Activated CD4-positive, alpha-beta T cell treated with anti-CD3 and anti-CD28 coated beads, Interleukin-2, amount 10 ng/mL, durations not matched to agents 7 days and 5 days (primary cell): ENCODE measurements around the gene RECQL5. TPM values are rescaled to one million over a fixed set of nuclear protein-coding genes. Genes with fewer than 3 reads are reported as not detected.
A peak's percentile ranks its signal among the peaks of the same experiment; 100 is the strongest.

ENCODE experiments used
- CTCF ChIA-PET: fragments of 350-600 bp; sonication (Branson Sonifier 250); formaldehyde crosslinking; loops from one replicate; lab custom pipeline; 2021; ENCODE audit warnings: antibody characterized with exemption; lab: Charles Lee
- POLR2A ChIA-PET: fragments of 350-600 bp; sonication (Branson Sonifier 250); formaldehyde crosslinking; loops from one replicate; lab custom pipeline; 2021; ENCODE audit warnings: antibody characterized with exemption; lab: Charles Lee
- DNase-seq: peaks from one replicate; pipeline ENCODE4 v3.0.0-alpha.2; 2020
- H3K27ac Mint-ChIP-seq: one replicate; pipeline ENCODE4 v1.8.0; 2021; ENCODE audit warnings: mild to moderate bottlenecking, moderate library complexity, mixed read lengths
- H3K27me3 Mint-ChIP-seq: one replicate; pipeline ENCODE4 v1.8.0; 2021; ENCODE audit warnings: mixed read lengths
- H3K36me3 Mint-ChIP-seq: one replicate; pipeline ENCODE4 v1.8.0; 2021; ENCODE audit warnings: low read depth, mixed read lengths
- H3K4me1 Mint-ChIP-seq: one replicate; pipeline ENCODE4 v1.8.0; 2021; ENCODE audit warnings: mixed read lengths
- H3K4me3 Mint-ChIP-seq: one replicate; pipeline ENCODE4 v1.8.0; 2021; ENCODE audit warnings: mild to moderate bottlenecking, moderate library complexity, mixed read lengths
- H3K9me3 Mint-ChIP-seq: one replicate; pipeline ENCODE4 v1.8.0; 2021; ENCODE audit warnings: mixed read lengths
- total RNA-seq, 2 experiments: library from RNA; stranded (reverse); gene quantifications; one replicate each; pipeline ENCODE4 v1.2.3, GENCODE V29; 2021

RECQL5 gene
- total RNA-seq, 2 experiments from 2014 or later, result 44.7 to 47.1 TPM

DNA sequence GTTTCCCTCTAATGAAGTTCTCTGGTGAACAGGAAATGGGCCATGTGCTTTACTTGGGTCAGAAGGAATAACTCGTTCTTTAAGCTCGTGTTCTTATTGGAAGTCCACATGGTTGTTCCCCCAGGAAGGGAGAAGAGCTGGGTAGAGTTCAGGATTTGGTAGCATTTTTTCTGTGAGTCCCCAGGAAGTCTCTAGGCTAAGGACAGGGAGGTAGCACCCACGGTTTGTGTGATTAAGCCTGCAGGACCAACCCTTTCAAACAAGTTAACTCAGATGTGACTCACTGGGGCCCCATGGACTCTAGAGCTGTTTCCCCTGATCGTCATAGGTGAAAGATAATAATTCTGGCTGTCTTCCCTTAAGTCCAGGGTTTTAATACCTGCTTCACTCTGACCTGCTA is 16.6 kb upstream of the RECQL5 start:
- Mint-ChIP-seq H3K27me3 (no peaks in the 10 kb centered on the region), H3K36me3 (peaks cover 4% of the 10 kb centered on the region), H3K27ac (no peak overlapping the region), H3K9me3 (no peaks in the 10 kb centered on the region), H3K4me1 (peaks cover 28% of the 10 kb centered on the region), H3K4me3 (no peak overlapping the region)
- DNase-seq, result no peak
- ChIA-PET POLR2A (interaction anchor here (0.6 kb wide), 1 partner anchor 192 kb away, joined by 6 read pairs; no protein-coding TSS in a partner anchor), CTCF (interaction anchor here (0.8 to 6.3 kb wide), 7 partner anchors 9 to 70 kb away, joined by 3 to 33 read pairs (median 4); partner anchors contain the start of gene SMIM5)

DNA sequence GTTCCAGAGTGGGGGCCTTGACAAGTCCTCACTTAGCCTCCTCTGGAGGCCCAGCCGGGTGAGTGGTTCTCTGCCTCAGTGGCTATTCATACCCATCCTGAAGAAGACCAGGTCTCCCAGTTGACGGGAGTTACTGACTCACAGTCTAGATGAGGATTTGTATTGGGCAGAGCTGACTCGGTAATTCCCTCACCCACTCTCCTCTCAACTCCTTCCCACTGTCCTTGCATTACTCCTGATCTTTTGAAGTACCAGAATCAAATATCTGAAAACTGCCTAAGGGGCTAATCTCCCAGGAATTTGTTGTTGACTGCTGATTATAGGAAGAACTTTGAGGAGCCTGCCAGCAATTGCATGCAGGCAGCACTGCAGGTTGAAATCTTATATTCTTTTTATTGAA is 14.3 kb upstream of the RECQL5 start:
- H3K4me1 Mint-ChIP-seq, result peaks cover 12% of the 10 kb centered on the region
- H3K9me3 Mint-ChIP-seq, result no peaks in the 10 kb centered on the region
- no peaks in the 10 kb centered on the region for H3K27me3 Mint-ChIP-seq
- H3K4me3 Mint-ChIP-seq, result no peak overlapping the region
- CTCF ChIA-PET, result interaction anchor here (1.9 to 6.3 kb wide), 2 partner anchors 68 to 72 kb away, joined by 4 to 33 read pairs; no protein-coding TSS in a partner anchor
- no peak overlapping the region for H3K27ac Mint-ChIP-seq
- peaks cover 3% of the 10 kb centered on the region for H3K36me3 Mint-ChIP-seq
- POLR2A ChIA-PET, result interaction anchor here (0.6 kb wide), 1 partner anchor 382 kb away, joined by 3 read pairs; no protein-coding TSS in a partner anchor
- no peak for DNase-seq

DNA sequence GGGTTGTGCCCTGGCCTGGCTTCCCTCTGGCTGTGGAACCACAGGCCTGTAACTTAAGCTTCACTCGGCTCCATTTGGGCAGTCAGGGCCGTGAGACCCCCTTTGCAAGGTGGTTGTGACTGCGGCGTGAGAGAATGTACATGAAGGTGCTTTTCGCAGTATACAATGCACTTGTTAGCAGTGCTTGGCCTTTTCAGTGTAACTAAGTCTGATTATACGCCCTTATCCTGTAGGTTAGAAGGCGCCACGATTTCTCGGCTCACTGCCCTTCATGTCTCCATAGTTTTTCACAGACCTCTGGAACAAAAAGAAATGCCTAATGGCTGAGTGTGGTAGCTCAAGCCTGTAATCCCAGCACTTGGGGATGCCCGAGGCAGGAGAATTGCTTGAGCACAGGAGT is 13.5 kb upstream of the RECQL5 start:
- Mint-ChIP-seq H3K9me3 (no peaks in the 10 kb centered on the region), H3K27ac (no peak overlapping the region), H3K36me3 (peaks cover 7% of the 10 kb centered on the region), H3K4me1 (peaks cover 11% of the 10 kb centered on the region), H3K4me3 (no peak overlapping the region), H3K27me3 (no peaks in the 10 kb centered on the region)
- no peak for DNase-seq
- CTCF ChIA-PET, result interaction anchor here (0.5 to 6.3 kb wide), 7 partner anchors 25 to 388 kb away, joined by 3 to 33 read pairs (median 4); no protein-coding TSS in a partner anchor
- POLR2A ChIA-PET, result no interaction called here

DNA sequence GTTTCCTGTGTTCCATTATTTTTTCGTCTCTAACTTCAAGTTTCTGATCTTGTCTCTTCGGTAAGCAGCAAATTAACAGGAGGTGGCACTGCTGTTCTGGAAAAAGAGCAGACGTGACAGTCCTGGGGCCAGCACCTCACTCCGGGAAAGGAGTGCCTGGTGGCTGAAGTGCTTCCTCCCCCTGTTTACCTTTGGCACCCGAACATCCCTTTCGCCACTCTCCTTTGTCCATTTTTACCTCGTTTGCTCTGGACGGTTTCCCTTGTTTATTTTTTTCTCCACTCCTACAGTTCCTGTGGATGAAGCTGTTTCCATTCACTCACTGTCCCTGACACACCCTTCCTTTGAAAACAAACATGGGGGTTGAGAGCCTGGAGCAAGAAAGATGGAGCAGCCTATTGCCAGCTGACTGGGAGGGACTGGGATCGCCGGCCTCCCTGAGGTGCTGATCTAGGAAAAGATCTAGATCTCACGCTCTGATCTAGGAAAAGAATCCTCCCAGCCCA is 12.8 kb upstream of the RECQL5 start:
- Mint-ChIP-seq H3K4me3 (no peak overlapping the region), H3K9me3 (no peaks in the 10 kb centered on the region), H3K4me1 (peaks cover 12% of the 10 kb centered on the region), H3K27ac (peak overlapping the region; percentile 51), H3K36me3 (peaks cover 10% of the 10 kb centered on the region), H3K27me3 (no peaks in the 10 kb centered on the region)
- POLR2A ChIA-PET, result no interaction called here
- CTCF ChIA-PET, result interaction anchor here (0.5 to 6.3 kb wide), 6 partner anchors 8 to 388 kb away, joined by 3 to 33 read pairs (median 3); no protein-coding TSS in a partner anchor
- no peak for DNase-seq

DNA sequence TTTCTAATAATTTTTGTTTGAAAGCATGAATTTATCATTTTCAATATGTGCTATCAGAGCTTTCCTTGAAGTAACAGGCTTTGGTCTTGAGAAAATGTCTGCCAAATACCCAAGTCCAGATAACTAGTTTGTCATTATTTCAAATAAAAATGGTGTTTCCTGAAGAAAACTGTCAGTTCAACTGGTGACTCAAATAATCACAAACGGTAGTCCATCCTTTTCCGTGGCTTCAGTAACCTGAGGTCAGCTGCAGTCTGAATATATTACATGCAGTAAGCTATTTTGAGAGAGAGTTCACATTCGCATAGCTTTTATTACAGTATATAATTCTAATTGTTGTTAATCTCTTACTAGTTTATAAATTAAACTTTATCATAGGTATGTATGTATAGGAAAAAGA is 9.5 kb upstream of the RECQL5 start:
- H3K4me3 Mint-ChIP-seq, result no peak overlapping the region
- no peaks in the 10 kb centered on the region for H3K27me3 Mint-ChIP-seq
- H3K36me3 Mint-ChIP-seq, result peaks cover 16% of the 10 kb centered on the region
- peaks cover 11% of the 10 kb centered on the region for H3K4me1 Mint-ChIP-seq
- no peak for DNase-seq
- ChIA-PET CTCF (interaction anchor here (0.6 to 3.5 kb wide), 3 partner anchors 72 to 101 kb away, joined by 3 to 23 read pairs (median 4); no protein-coding TSS in a partner anchor), POLR2A (no interaction called here)
- H3K27ac Mint-ChIP-seq, result no peak overlapping the region
- H3K9me3 Mint-ChIP-seq, result no peaks in the 10 kb centered on the region

DNA sequence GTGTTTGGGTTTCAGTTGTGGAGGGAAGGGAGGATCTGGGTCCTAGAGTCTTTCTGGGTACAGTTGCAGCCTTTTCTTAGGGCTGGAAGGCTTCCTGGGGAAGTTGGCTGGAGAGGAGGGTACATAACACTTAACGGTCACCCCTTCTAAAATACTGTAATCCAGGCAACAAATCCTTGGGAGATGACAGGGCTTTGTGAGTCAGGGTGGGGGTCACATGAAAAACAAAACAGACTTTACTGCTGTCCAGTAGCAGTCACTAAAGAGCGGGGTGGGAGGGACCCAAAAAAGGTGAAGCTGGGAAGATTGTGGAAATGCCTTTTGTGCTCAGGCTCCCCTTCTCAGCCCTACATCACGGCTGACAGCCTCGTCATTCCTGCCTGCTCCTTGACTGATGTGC is 6.5 kb upstream of the RECQL5 start:
- no peak overlapping the region for H3K4me3 Mint-ChIP-seq
- no peak overlapping the region for H3K27ac Mint-ChIP-seq
- H3K4me1 Mint-ChIP-seq, result peaks cover 27% of the 10 kb centered on the region
- H3K9me3 Mint-ChIP-seq, result no peaks in the 10 kb centered on the region
- no peaks in the 10 kb centered on the region for H3K27me3 Mint-ChIP-seq
- DNase-seq, result no peak
- CTCF ChIA-PET, result interaction anchor here (0.6 to 3.5 kb wide), 9 partner anchors 12 to 503 kb away, joined by 3 to 23 read pairs (median 4); partner anchors contain the start of gene TSEN54
- POLR2A ChIA-PET, result interaction anchor here (0.7 kb wide), 1 partner anchor 23 kb away, joined by 3 read pairs; no protein-coding TSS in a partner anchor
- H3K36me3 Mint-ChIP-seq, result peaks cover 26% of the 10 kb centered on the region

DNA sequence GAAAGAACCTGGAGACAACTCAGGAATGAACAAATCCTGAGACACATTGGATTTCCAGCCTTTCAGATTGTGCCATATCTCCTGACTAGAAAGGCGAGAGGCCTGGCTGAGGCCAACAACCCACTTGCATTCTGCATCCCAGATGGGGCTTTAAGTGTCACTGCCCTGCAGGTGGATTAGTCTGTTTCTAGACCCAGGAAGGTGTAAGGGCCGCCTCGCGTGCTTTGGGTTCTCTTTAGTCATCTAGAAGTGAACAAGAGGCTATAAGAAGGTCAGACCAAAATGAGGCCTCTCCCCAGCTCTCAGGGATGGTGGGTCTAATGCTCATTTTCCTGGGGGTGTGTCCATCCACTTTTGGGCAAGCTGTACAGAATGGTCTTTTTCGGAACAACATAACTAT is 5.1 kb upstream of the RECQL5 start:
- Mint-ChIP-seq H3K4me1 (peaks cover 32% of the 10 kb centered on the region), H3K4me3 (no peak overlapping the region)
- POLR2A ChIA-PET, result no interaction called here

DNA sequence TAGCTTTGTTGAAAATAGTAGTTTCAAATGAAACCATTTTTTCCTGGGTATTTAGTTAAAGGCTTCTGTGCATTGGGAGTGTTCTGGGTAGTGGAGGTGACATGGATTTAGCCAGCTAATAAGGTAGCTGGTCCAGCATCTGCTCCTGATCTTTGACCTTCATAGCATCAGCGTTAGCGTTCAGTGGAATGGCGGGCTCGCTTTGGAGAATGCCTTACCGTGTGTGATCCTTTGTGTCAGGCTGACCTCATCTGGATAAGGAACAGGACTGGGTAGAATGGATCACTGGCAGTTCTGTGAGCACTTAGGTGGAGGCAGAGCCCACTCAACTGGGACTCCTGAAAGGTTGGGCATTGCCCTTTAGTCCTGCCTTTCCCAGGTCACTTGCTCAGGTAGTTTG is 3.9 kb upstream of the RECQL5 start:
- Mint-ChIP-seq H3K4me1 (peaks cover 31% of the 10 kb centered on the region), H3K4me3 (no peak overlapping the region), H3K27me3 (no peaks in the 10 kb centered on the region), H3K9me3 (no peaks in the 10 kb centered on the region), H3K27ac (no peak overlapping the region), H3K36me3 (peaks cover 25% of the 10 kb centered on the region)
- DNase-seq, result no peak
- POLR2A ChIA-PET, result no interaction called here
- CTCF ChIA-PET, result interaction anchor here (0.6 to 3.1 kb wide), 3 partner anchors 77 to 787 kb away, joined by 3 to 16 read pairs (median 7); no protein-coding TSS in a partner anchor

More for the DNA sequence above, 5.1 kb upstream of the RECQL5 start:
- Mint-ChIP-seq H3K27ac (no peak overlapping the region), H3K27me3 (no peaks in the 10 kb centered on the region), H3K9me3 (no peaks in the 10 kb centered on the region), H3K36me3 (peaks cover 29% of the 10 kb centered on the region)
- CTCF ChIA-PET, result interaction anchor here (0.7 to 3.1 kb wide), 6 partner anchors 40 to 156 kb away, joined by 3 to 16 read pairs (median 5); partner anchors contain the start of gene TSEN54
- no peak for DNase-seq

DNA sequence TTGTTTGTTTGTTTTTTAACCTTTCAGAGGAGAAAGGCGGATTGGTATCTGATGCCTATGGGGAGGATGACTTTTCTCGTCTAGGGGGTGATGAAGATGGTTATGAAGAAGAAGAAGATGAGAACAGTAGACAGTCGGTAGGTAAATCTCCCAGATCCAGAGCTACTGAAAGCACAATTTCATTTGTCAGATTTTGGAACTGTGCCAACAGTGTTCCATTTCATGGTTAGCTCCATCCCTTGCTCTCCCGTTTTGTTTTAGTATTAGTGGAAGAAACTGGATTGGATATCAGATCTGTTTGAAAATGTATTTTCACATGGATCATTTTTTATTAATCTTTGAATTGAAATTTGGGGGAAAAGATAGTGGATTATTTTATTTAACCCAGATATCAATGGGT is 1.5 kb upstream of the RECQL5 start:
- Mint-ChIP-seq H3K4me1 (peaks cover 34% of the 10 kb centered on the region), H3K4me3 (no peak overlapping the region), H3K27me3 (no peaks in the 10 kb centered on the region), H3K27ac (no peak overlapping the region), H3K36me3 (peaks cover 24% of the 10 kb centered on the region), H3K9me3 (no peaks in the 10 kb centered on the region)
- POLR2A ChIA-PET, result interaction anchor here (0.6 kb wide), 1 partner anchor 156 kb away, joined by 5 read pairs; no protein-coding TSS in a partner anchor
- DNase-seq, result no peak
- CTCF ChIA-PET, result interaction anchor here (0.6 to 1.9 kb wide), 5 partner anchors 36 to 115 kb away, joined by 3 to 9 read pairs (median 3); partner anchors contain the start of gene SMIM5

DNA sequence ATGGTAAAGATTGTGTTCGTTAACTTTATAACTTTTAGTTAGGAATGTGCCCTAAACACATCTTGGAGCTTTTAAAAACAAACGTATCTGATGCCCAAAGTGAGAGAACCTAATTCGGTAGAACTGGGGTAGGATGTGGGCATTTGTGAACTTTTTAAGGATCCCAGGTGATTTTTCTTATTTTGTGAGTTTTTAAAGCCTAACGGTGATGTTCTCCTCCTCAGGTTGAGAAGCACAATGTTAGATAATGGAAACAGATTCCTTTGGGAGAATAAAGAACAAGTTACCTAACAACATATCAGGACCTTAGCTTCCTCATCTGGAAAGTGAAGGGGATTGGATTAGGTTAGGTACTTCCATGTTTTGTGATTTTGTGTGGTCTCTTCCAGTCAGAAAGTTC is 871 bp upstream of the RECQL5 start:
- Mint-ChIP-seq H3K27ac (no peak overlapping the region), H3K27me3 (no peaks in the 10 kb centered on the region)
- CTCF ChIA-PET, result interaction anchor here (0.8 to 2.0 kb wide), 5 partner anchors 14 to 115 kb away, joined by 3 to 9 read pairs (median 4); partner anchors contain the start of gene SMIM5

DNA sequence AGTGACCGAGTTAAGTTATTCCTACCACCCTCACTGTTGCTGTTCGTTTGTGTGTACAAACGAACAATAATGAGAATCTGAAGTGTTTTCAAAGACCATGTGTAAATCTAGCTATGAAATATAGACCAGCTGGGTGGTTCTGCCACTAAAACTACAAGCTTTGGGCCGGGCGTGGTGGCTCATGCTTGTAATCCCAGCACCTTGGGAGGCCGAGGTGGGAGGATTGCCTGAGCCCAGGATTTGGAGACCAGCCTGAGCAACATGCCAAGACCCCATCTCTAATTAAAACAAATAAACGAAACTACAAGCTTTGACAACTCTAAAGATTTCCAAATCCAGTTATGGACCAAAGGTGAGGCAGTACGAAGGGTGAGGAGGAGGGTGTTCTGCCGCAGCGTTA is 973 bp downstream of the RECQL5 start:
- no peaks in the 10 kb centered on the region for H3K27me3 Mint-ChIP-seq
- H3K9me3 Mint-ChIP-seq, result no peaks in the 10 kb centered on the region
- peaks cover 15% of the 10 kb centered on the region for H3K36me3 Mint-ChIP-seq
- POLR2A ChIA-PET, result interaction anchor here (0.6 kb wide), 1 partner anchor 405 kb away, joined by 4 read pairs; no protein-coding TSS in a partner anchor
- H3K27ac Mint-ChIP-seq, result peak overlapping the region; percentile 78
- CTCF ChIA-PET, result interaction anchor here (0.9 to 2.0 kb wide), 6 partner anchors 13 to 395 kb away, joined by 3 to 9 read pairs (median 4); partner anchors contain the start of genes GRB2, MIF4GD and SMIM5
- H3K4me1 Mint-ChIP-seq, result peaks cover 31% of the 10 kb centered on the region
- no peak overlapping the region for H3K4me3 Mint-ChIP-seq
- no peak for DNase-seq

More for the DNA sequence above, 871 bp upstream of the RECQL5 start:
- Mint-ChIP-seq H3K9me3 (no peaks in the 10 kb centered on the region), H3K4me1 (peaks cover 32% of the 10 kb centered on the region), H3K36me3 (peaks cover 24% of the 10 kb centered on the region), H3K4me3 (no peak overlapping the region)
- POLR2A ChIA-PET, result no interaction called here
- DNase-seq, result no peak

DNA sequence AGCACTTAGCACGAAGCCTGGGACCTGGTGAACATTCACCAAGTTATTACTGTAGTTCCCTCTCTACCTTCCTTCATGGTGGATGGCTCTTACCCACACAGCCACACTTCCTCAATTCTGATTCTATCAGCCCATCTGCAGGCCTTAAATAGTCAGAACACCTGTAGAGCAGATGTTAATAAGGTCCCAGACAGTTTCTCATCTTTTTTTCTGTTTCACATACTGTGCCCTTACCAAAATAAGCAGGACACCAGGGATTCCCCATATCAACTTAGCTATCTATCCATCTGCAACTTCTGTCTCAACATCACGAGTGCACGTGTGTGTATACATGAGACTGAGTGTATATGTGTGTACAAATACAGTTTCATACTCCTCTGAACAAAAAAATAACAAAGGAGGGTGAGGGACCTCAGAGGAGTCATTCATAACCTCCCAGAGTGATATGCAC is 2.8 kb downstream of the RECQL5 start:
- H3K36me3 Mint-ChIP-seq, result peaks cover 7% of the 10 kb centered on the region
- peaks cover 21% of the 10 kb centered on the region for H3K4me1 Mint-ChIP-seq
- no peaks in the 10 kb centered on the region for H3K9me3 Mint-ChIP-seq
- CTCF ChIA-PET, result no interaction called here
- no peak overlapping the region for H3K27ac Mint-ChIP-seq
- H3K27me3 Mint-ChIP-seq, result no peaks in the 10 kb centered on the region
- no peak for DNase-seq
- POLR2A ChIA-PET, result no interaction called here
- no peak overlapping the region for H3K4me3 Mint-ChIP-seq

DNA sequence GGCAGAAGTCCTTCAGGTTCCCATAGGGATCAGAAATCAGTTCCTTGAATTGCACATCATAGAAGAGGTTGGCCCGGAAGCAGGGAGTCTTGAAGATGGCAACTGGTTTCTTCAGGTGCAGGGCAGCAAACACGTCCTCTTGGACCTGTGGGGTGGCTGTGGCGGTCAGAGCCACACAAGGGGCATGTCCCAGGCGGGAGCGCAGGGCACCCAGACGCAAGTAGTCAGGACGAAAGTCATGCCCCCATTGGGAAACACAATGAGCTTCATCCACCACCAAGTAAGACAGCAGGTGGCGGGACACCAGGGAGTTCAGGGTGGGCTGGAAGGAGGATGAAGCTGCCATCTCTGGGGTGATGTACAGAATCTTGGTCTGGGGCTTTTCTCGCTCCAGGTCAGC is 4.4 kb downstream of the RECQL5 start:
- Mint-ChIP-seq H3K9me3 (no peaks in the 10 kb centered on the region), H3K4me3 (no peak overlapping the region), H3K27me3 (no peaks in the 10 kb centered on the region), H3K27ac (no peak overlapping the region), H3K4me1 (peaks cover 11% of the 10 kb centered on the region), H3K36me3 (peaks cover 2% of the 10 kb centered on the region)
- ChIA-PET POLR2A (no interaction called here), CTCF (interaction anchor here (0.6 to 1.1 kb wide), 3 partner anchors 10 to 52 kb away, joined by 3 read pairs; no protein-coding TSS in a partner anchor)
- no peak for DNase-seq
